Measurements from ENCODE around the gene CPA5. TPM values are rescaled to one million over a fixed set of nuclear protein-coding genes. Genes with fewer than 3 reads are reported as not detected.

Gene CPA5
- total and polyA plus RNA-seq, 2 experiments from 2014 or later, result not detected

GRCh38 chr7:130413201-130413600 is 68.6 kb downstream of the CPA5 start (continued):
- TF ChIP-seq ZNF462 (CRISPR knock-in tag; IDR thresholded peaks at IDR 0.05), result no peak
- TF ChIP-seq STAT1 (IDR thresholded peaks at IDR 0.05; ENCODE audit: unreplicated experiment), result no peak

GRCh38 chr7:130415006-130415405 is 70.4 kb downstream of the CPA5 start:
- Mint-ChIP-seq H3K27me3 (ENCODE audit: insufficient read depth, low read depth, poor library complexity) (no peaks in the 10 kb centered on the region), H3K4me1 (peaks cover 14% of the 10 kb centered on the region), H3K9me3 (no peaks in the 10 kb centered on the region), H3K4me3 (no peak overlapping the region), H3K27ac (no peak overlapping the region), H3K36me3 (ENCODE audit: low read depth) (no peaks in the 10 kb centered on the region)
- Histone ChIP-seq H3K4me2 (no peak overlapping the region), H3K27me3 (ENCODE audit: insufficient read depth) (no peaks in the 10 kb centered on the region), H3K4me1 (ENCODE audit: insufficient read depth) (no peaks in the 10 kb centered on the region), H4K20me1 (replicated peaks; ENCODE audit: insufficient read depth) (no peaks in the 10 kb centered on the region), H2AFZ (no peak overlapping the region), H3K36me3 (ENCODE audit: insufficient read depth) (no peaks in the 10 kb centered on the region), H3K9me2 (ENCODE audit: insufficient read depth) (no peaks in the 10 kb centered on the region), H3K4me3 (no peak overlapping the region), H3F3A (replicated peaks; ENCODE audit: low read depth) (no peaks in the 10 kb centered on the region), H3K27ac (ENCODE audit: low read depth) (no peak overlapping the region), H3K79me2 (replicated peaks; ENCODE audit: insufficient read depth) (no peaks in the 10 kb centered on the region)
- TF ChIP-seq EZH2phosphoT487 (IDR thresholded peaks at IDR 0.05; ENCODE audit: unreplicated experiment) (no peak), CREB1 (CRISPR knock-in tag; IDR thresholded peaks at IDR 0.05; ENCODE audit: low read depth) (no peak), EZH2 (IDR thresholded peaks at IDR 0.05; ENCODE audit: low read depth, unreplicated experiment) (no peak), ETS1 (IDR thresholded peaks at IDR 0.05) (no peak), JUNB (IDR thresholded peaks at IDR 0.05; ENCODE audit: unreplicated experiment) (no peak)
- ATAC-seq (no peak), DNase-seq (ENCODE audit: low spot score) (no peak)

Data from GM23338 (cell line).